HG03520 (cell line): Measurements from ENCODE around the gene PGRMC2.
A peak's percentile ranks its signal among the peaks of the same experiment; 100 is the strongest.

ENCODE experiments used
- ATAC-seq: cut with Tn5 transposase; IDR thresholded peaks from one replicate; pipeline ENCODE4 v1.9.1; 2021; ENCODE audit warnings: mild to moderate bottlenecking, moderate library complexity; ENCODE audit not compliant: unreplicated experiment

The PGRMC2 gene

GRCh38 chr4:128299848-128300247 lies 12.2 kb upstream of the PGRMC2 start:
- no peak for ATAC-seq

GRCh38 chr4:128298852-128299251 lies 11.2 kb upstream of the PGRMC2 start:
- ATAC-seq, result peak; percentile 44

- ATAC-seq, result no peak
These were observed 10.6 kb upstream of the PGRMC2 start for GRCh38 chr4:128298146-128298758.

- no peak for ATAC-seq
These were observed 7.6 kb upstream of the PGRMC2 start for GRCh38 chr4:128295255-128295654.

GRCh38 chr4:128294464-128294863 lies 6.9 kb upstream of the PGRMC2 start:
- no peak for ATAC-seq

GRCh38 chr4:128292349-128292748 lies 4.7 kb upstream of the PGRMC2 start:
- ATAC-seq, result no peak

GRCh38 chr4:128291096-128291495 lies 3.5 kb upstream of the PGRMC2 start:
- ATAC-seq, result no peak

- ATAC-seq, result no peak
These were observed 2.9 kb upstream of the PGRMC2 start for GRCh38 chr4:128290526-128290925.

GRCh38 chr4:128289523-128290158 lies 2.0 kb upstream of the PGRMC2 start:
- no peak for ATAC-seq

- ATAC-seq, result no peak
These were observed 1.1 kb upstream of the PGRMC2 start for GRCh38 chr4:128288689-128289106.

- peak; percentile 74 for ATAC-seq
These were observed 467 bp upstream of the PGRMC2 start for GRCh38 chr4:128287871-128288688.

GRCh38 chr4:128286474-128287058 lies 1.0 kb downstream of the PGRMC2 start:
- ATAC-seq, result peak; percentile 18

- no peak for ATAC-seq
These were observed 2.3 kb downstream of the PGRMC2 start for GRCh38 chr4:128285085-128285997.

- no peak for ATAC-seq
These were observed 3.3 kb downstream of the PGRMC2 start for GRCh38 chr4:128284317-128284716.

- no peak for ATAC-seq
These were observed 4.5 kb downstream of the PGRMC2 start for GRCh38 chr4:128283071-128283470.

GRCh38 chr4:128282516-128282915 lies 5.1 kb downstream of the PGRMC2 start:
- ATAC-seq, result no peak

GRCh38 chr4:128281354-128281753 lies 6.3 kb downstream of the PGRMC2 start:
- ATAC-seq, result no peak

- ATAC-seq, result no peak
These were observed 7.9 kb downstream of the PGRMC2 start for GRCh38 chr4:128279624-128280225.

- no peak for ATAC-seq
These were observed 9.8 kb downstream of the PGRMC2 start for GRCh38 chr4:128277856-128278255.

- no peak for ATAC-seq
These were observed 12.3 kb downstream of the PGRMC2 start for GRCh38 chr4:128275346-128275745.
